Measurements from ENCODE around the gene CNTNAP2.
"Not testable (repeated sequence)": the region's sequence is repeated elsewhere in the genome, so short reads cannot be mapped to it uniquely, and the experiment has no call there.

Gene CNTNAP2

GRCh38 chr7:147771344-147771743, 1654.7 kb downstream of the CNTNAP2 start:
- Histone ChIP-seq H4K20me1 (no peaks in the 10 kb centered on the region), H3K36me3 (no peaks in the 10 kb centered on the region), H3K9me3 (replicated peaks in 1 of 11) (no peaks in the 10 kb centered on the region), H3K4me3 (no peak overlapping the region), H3K27me3 (no peaks in the 10 kb centered on the region), H3K4me2 (peak overlapping the region in 10 of 11 experiments; percentile 7 to 57 (median 42); a peak in 18 of 22 replicates), H3K27ac (peak overlapping the region in 6 of 11 experiments; percentile 36 to 71 (median 62); a peak in 11 of 22 replicates), H3K4me1 (peaks cover 0 to 20% (median 13%) of the 10 kb centered on the region in 10 experiments; a peak in 12 of 20 replicates), H3K9ac (peak overlapping the region in 1 of 11 experiments; percentile 31; a peak in 1 of 22 replicates)
- 0 out of 22 replicates have a peak, but pooled peaks of 1 of the 11 experiments have one; percentile 42 for TF ChIP-seq Cebpa-rat (IDR thresholded peaks at IDR 0.05)

- Histone ChIP-seq H3K4me3 (no peak overlapping the region), H3K36me3 (no peaks in the 10 kb centered on the region), H3K9me3 (replicated peaks in 1 of 11) (no peaks in the 10 kb centered on the region), H3K4me1 (peaks cover 0 to 20% (median 13%) of the 10 kb centered on the region in 10 experiments; a peak in 12 of 20 replicates), H3K4me2 (no peak overlapping the region), H3K27ac (no peak overlapping the region), H3K9ac (no peak overlapping the region), H3K27me3 (no peaks in the 10 kb centered on the region), H4K20me1 (no peaks in the 10 kb centered on the region)
- no peak for TF ChIP-seq Cebpa-rat (IDR thresholded peaks at IDR 0.05)
Measured at GRCh38 chr7:147774461-147774860, 1657.9 kb downstream of the CNTNAP2 start.

GRCh38 chr7:147775516-147776284, 1659.1 kb downstream of the CNTNAP2 start:
- H3K9ac ChIP-seq: no peak overlapping the region

GRCh38 chr7:147777309-147777708, 1660.7 kb downstream of the CNTNAP2 start:
- no peak overlapping the region for H3K4me2 ChIP-seq
- no peak for TF ChIP-seq Cebpa-rat (IDR thresholded peaks at IDR 0.05)
- no peak overlapping the region for H3K4me3 ChIP-seq
- no peak overlapping the region for H3K9ac ChIP-seq
- H4K20me1 ChIP-seq: no peaks in the 10 kb centered on the region
- H3K27ac ChIP-seq: no peak overlapping the region
- peaks cover 0 to 4% (median 0%) of the 10 kb centered on the region in 10 experiments; a peak in 1 of 20 replicates for H3K4me1 ChIP-seq
- no peaks in the 10 kb centered on the region for H3K27me3 ChIP-seq
- no peaks in the 10 kb centered on the region for H3K9me3 ChIP-seq (replicated peaks in 1 of 11)
- H3K36me3 ChIP-seq: no peaks in the 10 kb centered on the region

More at GRCh38 chr7:147775516-147776284, 1659.1 kb downstream of the CNTNAP2 start:
- H3K27me3 ChIP-seq: no peaks in the 10 kb centered on the region
- H4K20me1 ChIP-seq: no peaks in the 10 kb centered on the region
- no peak for TF ChIP-seq Cebpa-rat (IDR thresholded peaks at IDR 0.05)
- H3K36me3 ChIP-seq: no peaks in the 10 kb centered on the region
- peaks cover 0 to 19% (median 12%) of the 10 kb centered on the region in 10 experiments; a peak in 12 of 20 replicates for H3K4me1 ChIP-seq
- no peaks in the 10 kb centered on the region for H3K9me3 ChIP-seq (replicated peaks in 1 of 11)
- 0 out of 22 replicates have a peak overlapping the region, but pooled peaks of 1 of the 11 experiments have one; percentile 5 for H3K4me2 ChIP-seq
- no peak overlapping the region for H3K27ac ChIP-seq
- no peak overlapping the region for H3K4me3 ChIP-seq

GRCh38 chr7:147779949-147780348, 1663.3 kb downstream of the CNTNAP2 start:
- Histone ChIP-seq H3K27ac (no peak overlapping the region), H3K4me2 (no peak overlapping the region), H3K27me3 (no peaks in the 10 kb centered on the region), H3K9ac (no peak overlapping the region), H3K9me3 (replicated peaks in 1 of 11) (0 out of 22 replicates have a peak, but pooled peaks cover 0 to under 1% (median 0%) of the 10 kb centered on the region in 11 experiments), H3K4me1 (no peaks in the 10 kb centered on the region; a peak in 2 of 20 replicates), H4K20me1 (no peaks in the 10 kb centered on the region), H3K36me3 (no peaks in the 10 kb centered on the region), H3K4me3 (no peak overlapping the region)
- TF ChIP-seq Cebpa-rat (IDR thresholded peaks at IDR 0.05): no peak

- Histone ChIP-seq H3K36me3 (no peaks in the 10 kb centered on the region), H3K4me2 (no peak overlapping the region), H3K9me3 (replicated peaks in 1 of 11) (no peaks in the 10 kb centered on the region), H3K27me3 (no peaks in the 10 kb centered on the region), H4K20me1 (no peaks in the 10 kb centered on the region), H3K9ac (no peak overlapping the region), H3K4me3 (no peak overlapping the region), H3K4me1 (no peaks in the 10 kb centered on the region), H3K27ac (no peak overlapping the region)
- no peak for TF ChIP-seq Cebpa-rat (IDR thresholded peaks at IDR 0.05)
Measured at GRCh38 chr7:147796581-147796980, 1680.0 kb downstream of the CNTNAP2 start.

- Histone ChIP-seq H3K27me3 (no peaks in the 10 kb centered on the region), H3K36me3 (no peaks in the 10 kb centered on the region), H3K9me3 (replicated peaks in 1 of 11) (no peaks in the 10 kb centered on the region), H3K9ac (no peak overlapping the region), H3K4me2 (no peak overlapping the region), H3K4me3 (no peak overlapping the region), H4K20me1 (no peaks in the 10 kb centered on the region), H3K4me1 (no peaks in the 10 kb centered on the region), H3K27ac (no peak overlapping the region)
- no peak for TF ChIP-seq Cebpa-rat (IDR thresholded peaks at IDR 0.05)
Measured at GRCh38 chr7:147798001-147798400, 1681.4 kb downstream of the CNTNAP2 start.

GRCh38 chr7:147801762-147802161, 1685.2 kb downstream of the CNTNAP2 start:
- not testable (repeated sequence) for H4K20me1 ChIP-seq, H3K4me3 ChIP-seq, H3K27ac ChIP-seq, H3K9ac ChIP-seq, H3K4me1 ChIP-seq, H3K27me3 ChIP-seq, H3K36me3 ChIP-seq, H3K4me2 ChIP-seq
- peaks cover 0 to 14% (median 0%) of the 10 kb centered on the region in 11 experiments; a peak in 2 of 22 replicates for H3K9me3 ChIP-seq (replicated peaks in 1 of 11)

- Histone ChIP-seq H3K27me3 (no peaks in the 10 kb centered on the region), H4K20me1 (no peaks in the 10 kb centered on the region), H3K9ac (no peak overlapping the region)
Measured at GRCh38 chr7:147803151-147803550, 1686.5 kb downstream of the CNTNAP2 start.

More at GRCh38 chr7:147803151-147803550, 1686.5 kb downstream of the CNTNAP2 start:
- no peak overlapping the region for H3K4me3 ChIP-seq
- no peak overlapping the region for H3K27ac ChIP-seq
- H3K36me3 ChIP-seq: no peaks in the 10 kb centered on the region
- H3K4me1 ChIP-seq: no peaks in the 10 kb centered on the region
- no peak for TF ChIP-seq Cebpa-rat (IDR thresholded peaks at IDR 0.05)
- peaks cover 0 to 14% (median 0%) of the 10 kb centered on the region in 11 experiments; a peak in 2 of 22 replicates for H3K9me3 ChIP-seq (replicated peaks in 1 of 11)
- no peak overlapping the region for H3K4me2 ChIP-seq

Measured in BLaER1 treated with 17β-estradiol and CSF1 and Interleukin-3, amounts not matched to agents 10 nM and 100 nM (cell line).